Loucy (cell line): ENCODE measurements around the gene PLVAP.
A peak's percentile ranks its signal among the peaks of the same experiment; 100 is the strongest.

ENCODE experiments used
- H2AFZ ChIP-seq: fragments of 200-600 bp; sonication (generic); 2 replicates; pipeline ENCODE4 v1.6.0; 2016; ENCODE audit warnings: antibody characterized with exemption, mild to moderate bottlenecking, low read length, moderate library complexity
- H3F3A ChIP-seq: fragments of 200-600 bp; 2 replicates; pipeline ENCODE4 v1.6.0; 2016; ENCODE audit warnings: antibody characterized with exemption, low read depth, mild to moderate bottlenecking
- H3K27me3 ChIP-seq: fragments of 200-600 bp; sonication (generic); 2 replicates; pipeline ENCODE4 v1.6.1; 2014; ENCODE audit warnings: low read length, mild to moderate bottlenecking; ENCODE audit not compliant: insufficient read depth, poor library complexity, severe bottlenecking
- H3K36me3 ChIP-seq: fragments of 200-600 bp; sonication (generic); 2 replicates; pipeline ENCODE4 v1.6.1; 2016; ENCODE audit warnings: low read length; ENCODE audit not compliant: insufficient read depth
- H3K4me1 ChIP-seq: fragments of 200-600 bp; sonication (generic); 2 replicates; pipeline ENCODE4 v1.5.1; 2014; ENCODE audit warnings: low read length, mild to moderate bottlenecking; ENCODE audit not compliant: insufficient read depth, poor library complexity, severe bottlenecking
- H3K4me2 ChIP-seq: fragments of 200-600 bp; sonication (generic); 2 replicates; pipeline ENCODE4 v1.6.0; 2014; ENCODE audit warnings: antibody characterized with exemption, low read length, low read depth, mild to moderate bottlenecking; ENCODE audit not compliant: poor library complexity, severe bottlenecking
- H3K4me3 ChIP-seq: fragments of 200-600 bp; sonication (generic); 2 replicates; pipeline ENCODE4 v1.5.1; 2014; ENCODE audit warnings: low read length, mild to moderate bottlenecking, mixed read lengths; ENCODE audit not compliant: poor library complexity, severe bottlenecking
- H3K79me2 ChIP-seq: fragments of 200-600 bp; sonication (generic); 2 replicates; pipeline ENCODE4 v1.6.1; 2014; ENCODE audit warnings: low read length; ENCODE audit not compliant: insufficient read depth
- H3K9ac ChIP-seq: fragments of 200-600 bp; sonication (generic); 2 replicates; pipeline ENCODE4 v1.6.0; 2014; ENCODE audit warnings: mild to moderate bottlenecking, low read depth, low read length, moderate library complexity; ENCODE audit not compliant: poor library complexity, severe bottlenecking
- H3K9me2 ChIP-seq: fragments of 200-600 bp; sonication (generic); replicated peaks from 2 replicates; pipeline ENCODE4 v1.6.1; 2016; ENCODE audit warnings: low read depth, low read length, mixed read lengths
- H3K9me3 ChIP-seq: fragments of 200-600 bp; sonication (generic); 2 replicates; pipeline ENCODE4 v1.6.1; 2014; ENCODE audit warnings: mild to moderate bottlenecking, antibody characterized with exemption, low read length, low read depth; ENCODE audit not compliant: insufficient read depth
- H4K20me1 ChIP-seq: fragments of 200-600 bp; sonication (generic); 2 replicates; pipeline ENCODE4 v1.6.0; 2014; ENCODE audit warnings: antibody characterized with exemption, low read length, mild to moderate bottlenecking; ENCODE audit not compliant: insufficient read depth, poor library complexity, severe bottlenecking
- EZH2phosphoT487 ChIP-seq: fragments of 200-600 bp; IDR thresholded peaks from 2 replicates; pipeline ENCODE4 v1.6.1; 2018; ENCODE audit warnings: antibody characterized with exemption, mild to moderate bottlenecking, moderate library complexity, borderline replicate concordance
- TF ChIP-seq, protein P1 (sequence below): fragments of 200-600 bp; sonication (generic); conservative IDR thresholded peaks from 2 replicates; pipeline ENCODE4 v1.5.1; 2014; ENCODE audit warnings: mild to moderate bottlenecking, antibody characterized with exemption, low read length

Gene PLVAP, protein sequence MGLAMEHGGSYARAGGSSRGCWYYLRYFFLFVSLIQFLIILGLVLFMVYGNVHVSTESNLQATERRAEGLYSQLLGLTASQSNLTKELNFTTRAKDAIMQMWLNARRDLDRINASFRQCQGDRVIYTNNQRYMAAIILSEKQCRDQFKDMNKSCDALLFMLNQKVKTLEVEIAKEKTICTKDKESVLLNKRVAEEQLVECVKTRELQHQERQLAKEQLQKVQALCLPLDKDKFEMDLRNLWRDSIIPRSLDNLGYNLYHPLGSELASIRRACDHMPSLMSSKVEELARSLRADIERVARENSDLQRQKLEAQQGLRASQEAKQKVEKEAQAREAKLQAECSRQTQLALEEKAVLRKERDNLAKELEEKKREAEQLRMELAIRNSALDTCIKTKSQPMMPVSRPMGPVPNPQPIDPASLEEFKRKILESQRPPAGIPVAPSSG

DNA sequence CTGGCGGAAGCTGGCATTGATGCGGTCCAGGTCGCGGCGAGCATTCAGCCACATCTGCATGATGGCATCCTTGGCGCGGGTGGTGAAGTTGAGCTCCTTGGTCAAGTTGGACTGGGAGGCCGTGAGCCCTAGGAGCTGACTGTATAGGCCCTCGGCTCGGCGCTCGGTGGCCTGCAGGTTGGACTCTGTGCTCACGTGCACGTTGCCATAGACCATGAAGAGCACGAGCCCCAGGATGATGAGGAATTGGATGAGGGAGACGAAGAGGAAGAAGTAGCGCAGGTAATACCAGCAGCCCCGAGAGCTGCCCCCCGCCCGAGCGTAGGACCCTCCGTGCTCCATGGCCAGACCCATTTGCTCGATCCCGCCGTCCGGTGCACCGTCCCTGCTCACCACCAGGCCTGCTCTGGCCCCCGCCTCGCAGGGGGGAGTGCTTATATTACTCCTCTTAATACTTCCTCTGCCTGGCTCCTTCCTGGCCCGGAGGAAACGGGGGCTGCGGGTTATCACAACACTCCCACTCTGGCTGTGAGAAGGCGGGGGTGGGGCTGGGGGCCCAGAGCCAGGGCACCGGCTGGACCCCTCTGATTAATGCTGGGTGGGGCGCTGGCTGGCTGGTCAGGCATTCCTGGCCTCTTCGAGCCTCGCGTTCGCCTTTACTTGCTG is at the start of gene PLVAP:
Gene PLVAP, minus strand, starts transcription at position 408 of the 666 bp plus-strand sequence. Its CDS starts 54 bp downstream, at position 354.
- Histone ChIP-seq H3K36me3 (no peaks in the 10 kb centered on the region), H3F3A (no peaks in the 10 kb centered on the region), H3K9ac (no peak within 1 kb of the TSS), H3K9me2 (no peaks in the 10 kb centered on the region), H3K27me3 (no peaks in the 10 kb centered on the region), H2AFZ (no peak within 1 kb of the TSS), H3K9me3 (no peaks in the 10 kb centered on the region), H3K79me2 (no peaks in the 10 kb centered on the region), H3K4me3 (no peak within 1 kb of the TSS), H3K4me1 (no peaks in the 10 kb centered on the region), H4K20me1 (no peaks in the 10 kb centered on the region), H3K4me2 (no peak within 1 kb of the TSS)
- no peak for TF ChIP-seq EZH2phosphoT487
- TF ChIP-seq, protein P1, sequence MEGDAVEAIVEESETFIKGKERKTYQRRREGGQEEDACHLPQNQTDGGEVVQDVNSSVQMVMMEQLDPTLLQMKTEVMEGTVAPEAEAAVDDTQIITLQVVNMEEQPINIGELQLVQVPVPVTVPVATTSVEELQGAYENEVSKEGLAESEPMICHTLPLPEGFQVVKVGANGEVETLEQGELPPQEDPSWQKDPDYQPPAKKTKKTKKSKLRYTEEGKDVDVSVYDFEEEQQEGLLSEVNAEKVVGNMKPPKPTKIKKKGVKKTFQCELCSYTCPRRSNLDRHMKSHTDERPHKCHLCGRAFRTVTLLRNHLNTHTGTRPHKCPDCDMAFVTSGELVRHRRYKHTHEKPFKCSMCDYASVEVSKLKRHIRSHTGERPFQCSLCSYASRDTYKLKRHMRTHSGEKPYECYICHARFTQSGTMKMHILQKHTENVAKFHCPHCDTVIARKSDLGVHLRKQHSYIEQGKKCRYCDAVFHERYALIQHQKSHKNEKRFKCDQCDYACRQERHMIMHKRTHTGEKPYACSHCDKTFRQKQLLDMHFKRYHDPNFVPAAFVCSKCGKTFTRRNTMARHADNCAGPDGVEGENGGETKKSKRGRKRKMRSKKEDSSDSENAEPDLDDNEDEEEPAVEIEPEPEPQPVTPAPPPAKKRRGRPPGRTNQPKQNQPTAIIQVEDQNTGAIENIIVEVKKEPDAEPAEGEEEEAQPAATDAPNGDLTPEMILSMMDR, result no peak

DNA sequence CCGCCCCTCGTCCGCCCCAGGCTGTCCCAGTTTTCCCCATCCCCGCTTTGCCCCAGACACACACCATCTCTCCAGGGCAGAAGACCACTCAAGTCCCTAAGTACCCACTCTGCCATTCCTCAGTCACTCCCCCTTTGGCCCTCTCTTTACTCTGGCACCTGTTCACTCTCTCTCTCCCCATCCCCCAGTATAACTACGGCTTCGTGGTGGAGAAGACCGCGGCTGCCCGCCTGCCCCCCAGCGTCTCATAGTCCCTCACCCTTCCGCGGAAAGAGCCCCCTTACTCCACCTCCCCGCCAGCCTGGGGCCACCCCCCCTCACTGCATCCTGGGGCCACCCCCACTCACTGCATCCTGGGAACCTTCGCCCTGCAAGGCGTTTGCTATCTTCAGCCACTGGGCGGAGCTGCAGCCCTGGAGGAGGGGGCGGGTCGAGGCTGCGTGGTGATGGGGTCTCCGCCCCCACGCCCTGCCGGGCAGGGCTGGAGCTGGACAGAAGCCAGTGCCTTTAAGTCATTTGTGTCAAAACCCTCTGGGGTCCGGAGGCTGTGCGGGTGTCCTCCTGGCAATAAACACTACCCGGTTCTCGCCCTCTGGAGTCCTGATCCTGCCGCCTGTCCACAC is 47.7 kb upstream of the PLVAP start:
- Histone ChIP-seq H3K79me2 (peaks cover 7% of the 10 kb centered on the region; the same call in 1 of the 2 replicates), H3K4me3 (no peak overlapping the region), H4K20me1 (no peaks in the 10 kb centered on the region), H3K4me2 (peak overlapping the region; percentile 20), H3K9me3 (no peaks in the 10 kb centered on the region), H3K9ac (no peak overlapping the region), H3F3A (no peaks in the 10 kb centered on the region), H2AFZ (no peak overlapping the region), H3K9me2 (no peaks in the 10 kb centered on the region), H3K4me1 (peaks cover 15% of the 10 kb centered on the region), H3K27me3 (no peaks in the 10 kb centered on the region), H3K36me3 (no peaks in the 10 kb centered on the region)
- TF ChIP-seq, protein P1, result peak; percentile 49
- TF ChIP-seq EZH2phosphoT487, result no peak

DNA sequence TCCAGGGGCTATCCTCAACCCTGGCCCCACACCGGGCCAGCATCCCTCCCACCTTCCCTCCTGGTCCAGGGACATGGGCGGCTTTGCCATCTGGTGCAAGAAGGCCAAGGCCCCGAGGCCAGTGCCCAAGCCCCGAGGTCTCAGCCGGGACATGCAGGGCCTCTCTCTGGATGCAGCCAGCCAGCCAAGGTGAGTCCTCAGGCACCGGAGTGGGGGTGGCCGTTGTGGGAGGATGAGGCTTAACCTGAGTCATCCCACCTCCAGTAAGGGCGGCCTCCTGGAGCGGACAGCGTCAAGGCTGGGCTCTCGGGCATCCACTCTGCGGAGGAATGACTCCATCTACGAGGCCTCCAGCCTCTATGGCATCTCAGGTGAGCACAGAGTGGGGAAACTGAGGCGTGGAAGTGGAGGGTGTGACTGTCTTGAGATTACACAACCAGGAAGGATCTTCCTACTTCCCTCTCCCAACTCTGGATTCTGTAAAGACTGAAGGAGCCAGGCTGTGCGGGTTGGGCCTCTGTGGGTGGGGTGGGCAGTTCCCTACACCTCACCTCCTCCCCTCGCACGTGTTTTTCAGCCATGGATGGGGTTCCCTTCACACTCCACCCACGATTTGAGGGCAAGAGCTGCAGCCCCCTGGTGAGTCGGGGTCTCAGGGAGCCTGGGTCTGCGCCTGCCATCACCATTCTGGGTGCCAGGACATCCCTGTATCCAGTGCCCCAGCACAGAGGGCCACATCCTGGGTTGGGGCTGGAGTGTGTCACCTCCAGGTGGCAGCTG is 46.5 kb upstream of the PLVAP start:
- H2AFZ ChIP-seq, result no peak overlapping the region
- H3K27me3 ChIP-seq, result no peaks in the 10 kb centered on the region
- no peaks in the 10 kb centered on the region for H3K9me3 ChIP-seq
- no peaks in the 10 kb centered on the region for H3K36me3 ChIP-seq
- no peaks in the 10 kb centered on the region for H4K20me1 ChIP-seq
- TF ChIP-seq, protein P1, result no peak
- TF ChIP-seq EZH2phosphoT487, result no peak
- H3K9ac ChIP-seq, result no peak overlapping the region
- peaks cover 14% of the 10 kb centered on the region for H3K79me2 ChIP-seq
- H3F3A ChIP-seq, result no peaks in the 10 kb centered on the region
- H3K4me2 ChIP-seq, result no peak overlapping the region
- no peaks in the 10 kb centered on the region for H3K9me2 ChIP-seq
- H3K4me1 ChIP-seq, result peaks cover 22% of the 10 kb centered on the region
- no peak overlapping the region for H3K4me3 ChIP-seq
